Measurements from ENCODE around the gene IFITM5. TPM values are rescaled to one million over a fixed set of nuclear protein-coding genes. Genes with fewer than 3 reads are reported as not detected.
A peak's percentile ranks its signal among the peaks of the same experiment; 100 is the strongest.

The IFITM5 gene
- total RNA-seq, 1 donor from 2014 or later = not detected

GRCh38 chr11:253886-254270, 45.4 kb downstream of the IFITM5 start:
- Mint-ChIP-seq H3K27ac (no peak overlapping the region), H3K27me3 (no peaks in the 10 kb centered on the region), H3K9me3 (no peaks in the 10 kb centered on the region), H3K4me3 (no peak overlapping the region), H3K4me1 (peaks cover 14% of the 10 kb centered on the region), H3K36me3 (ENCODE audit: low read depth) (peaks cover 37% of the 10 kb centered on the region)
- DNase-seq = no peak
- intact Hi-C loops (cut with micrococcal nuclease) = no loop called here

GRCh38 chr11:253160-253885, 46.0 kb downstream of the IFITM5 start:
- H3K27ac Mint-ChIP-seq = no peak overlapping the region
- intact Hi-C loops (cut with micrococcal nuclease) = no loop called here

GRCh38 chr11:252666-253065, 46.7 kb downstream of the IFITM5 start:
- peaks cover 48% of the 10 kb centered on the region for H3K36me3 Mint-ChIP-seq (ENCODE audit: low read depth)

More at GRCh38 chr11:253160-253885, 46.0 kb downstream of the IFITM5 start:
- H3K9me3 Mint-ChIP-seq = no peaks in the 10 kb centered on the region
- H3K4me1 Mint-ChIP-seq = peaks cover 16% of the 10 kb centered on the region
- no peak for DNase-seq
- H3K27me3 Mint-ChIP-seq = no peaks in the 10 kb centered on the region
- peaks cover 42% of the 10 kb centered on the region for H3K36me3 Mint-ChIP-seq (ENCODE audit: low read depth)
- no peak overlapping the region for H3K4me3 Mint-ChIP-seq

GRCh38 chr11:251550-251949, 47.8 kb downstream of the IFITM5 start:
- no peak overlapping the region for H3K27ac Mint-ChIP-seq
- no peaks in the 10 kb centered on the region for H3K27me3 Mint-ChIP-seq
- intact Hi-C loops (cut with micrococcal nuclease) = loop anchor here (1.0 to 2.0 kb wide), 2 partner anchors 15 kb away; partner anchors contain the start of genes PSMD13 and SIRT3
- peaks cover 58% of the 10 kb centered on the region for H3K36me3 Mint-ChIP-seq (ENCODE audit: low read depth)
- DNase-seq = no peak
- H3K9me3 Mint-ChIP-seq = no peaks in the 10 kb centered on the region
- H3K4me3 Mint-ChIP-seq = no peak overlapping the region
- H3K4me1 Mint-ChIP-seq = peaks cover 21% of the 10 kb centered on the region

More at GRCh38 chr11:252666-253065, 46.7 kb downstream of the IFITM5 start:
- intact Hi-C loops (cut with micrococcal nuclease) = no loop called here
- Mint-ChIP-seq H3K4me1 (peaks cover 17% of the 10 kb centered on the region), H3K27ac (no peak overlapping the region), H3K27me3 (no peaks in the 10 kb centered on the region), H3K9me3 (no peaks in the 10 kb centered on the region), H3K4me3 (no peak overlapping the region)
- DNase-seq = no peak

- Mint-ChIP-seq H3K27ac (peak overlapping the region; percentile 42), H3K9me3 (no peaks in the 10 kb centered on the region), H3K27me3 (no peaks in the 10 kb centered on the region), H3K4me1 (peaks cover 21% of the 10 kb centered on the region), H3K36me3 (ENCODE audit: low read depth) (peaks cover 65% of the 10 kb centered on the region), H3K4me3 (no peak overlapping the region)
- intact Hi-C loops (cut with micrococcal nuclease) = loop anchor here (1.0 to 2.0 kb wide), 3 partner anchors 14 to 111 kb away; partner anchors contain the start of genes PSMD13 and SIRT3
- peak; percentile 94 for DNase-seq
Measured at GRCh38 chr11:250740-251299, 48.5 kb downstream of the IFITM5 start.

GRCh38 chr11:250274-250673, 49.1 kb downstream of the IFITM5 start:
- DNase-seq = no peak
- Mint-ChIP-seq H3K9me3 (no peaks in the 10 kb centered on the region), H3K4me3 (no peak overlapping the region), H3K27ac (peak overlapping the region; percentile 42), H3K27me3 (no peaks in the 10 kb centered on the region), H3K4me1 (peaks cover 23% of the 10 kb centered on the region), H3K36me3 (ENCODE audit: low read depth) (peaks cover 71% of the 10 kb centered on the region)
- intact Hi-C loops (cut with micrococcal nuclease) = loop anchor here (1.0 to 2.0 kb wide), 2 partner anchors 13 to 112 kb away; partner anchors contain the start of genes PSMD13 and SIRT3

- Mint-ChIP-seq H3K36me3 (ENCODE audit: low read depth) (peaks cover 79% of the 10 kb centered on the region), H3K27me3 (no peaks in the 10 kb centered on the region), H3K27ac (peak overlapping the region; percentile 41), H3K4me3 (no peak overlapping the region), H3K4me1 (peaks cover 28% of the 10 kb centered on the region), H3K9me3 (no peaks in the 10 kb centered on the region)
- intact Hi-C loops (cut with micrococcal nuclease) = no loop called here
- no peak for DNase-seq
Measured at GRCh38 chr11:249062-249461, 50.3 kb downstream of the IFITM5 start.

Other genes starting within 250 kb of the IFITM5 start
- not detected in 2 replicates for gene SCGB1C1, start 106.4 kb downstream of the IFITM5 start, total RNA-seq
- gene BET1L, start 92.1 kb downstream of the IFITM5 start, total RNA-seq = 43.6 and 46.9 TPM in 2 replicates
- gene RIC8A, start 91.8 kb downstream of the IFITM5 start, total RNA-seq = 118 and 128 TPM in 2 replicates
- 16.5 and 17.6 TPM in 2 replicates for gene SIRT3, start 63.2 kb downstream of the IFITM5 start, total RNA-seq
- gene PSMD13, start 62.5 kb downstream of the IFITM5 start, total RNA-seq = 272 and 275 TPM in 2 replicates
- 3.2 and 3.5 TPM in 2 replicates for gene NLRP6, start 21.1 kb downstream of the IFITM5 start, total RNA-seq
- gene PGGHG, start 10.4 kb downstream of the IFITM5 start, total RNA-seq = 136 and 142 TPM in 2 replicates
- 659 and 674 TPM in 2 replicates for gene IFITM2, start 8.3 kb upstream of the IFITM5 start, total RNA-seq
- 241 and 256 TPM in 2 replicates for gene IFITM1, start 14.5 kb upstream of the IFITM5 start, total RNA-seq
- gene IFITM3, start 21.3 kb upstream of the IFITM5 start, total RNA-seq = 5.0 and 6.0 TPM in 2 replicates
- 3.9 and 4.1 TPM in 2 replicates for gene B4GALNT4, start 70.0 kb upstream of the IFITM5 start, total RNA-seq
- not detected in 2 replicates for gene PKP3, start 94.7 kb upstream of the IFITM5 start, total RNA-seq
- gene SIGIRR, start 115.5 kb upstream of the IFITM5 start, total RNA-seq = 40.7 and 42.7 TPM in 2 replicates
- 35.4 and 36.9 TPM in 2 replicates for gene ANO9, start 142.5 kb upstream of the IFITM5 start, total RNA-seq
- 31.0 and 31.8 TPM in 2 replicates for gene PTDSS2, start 150.8 kb upstream of the IFITM5 start, total RNA-seq
- 130 and 134 TPM in 2 replicates for gene RNH1, start 207.7 kb upstream of the IFITM5 start, total RNA-seq
- 70.8 and 94.4 TPM in 2 replicates for gene HRAS, start 236.1 kb upstream of the IFITM5 start, total RNA-seq
- 2.1 and 2.3 TPM in 2 replicates for gene LRRC56, start 238.0 kb upstream of the IFITM5 start, total RNA-seq

Measured in activated CD4-positive, alpha-beta T cell treated with anti-CD3 and anti-CD28 coated beads, Interleukin-2, amount 10 ng/mL, durations not matched to agents 24 days and 14 days (primary cell).